Stimulated activated CD4-positive, alpha-beta T cell treated with anti-CD3 and anti-CD28 coated beads, Interleukin-1b, Interleukin-23, amount 100 ng/mL, for 24 hours (primary cell): ENCODE results near the gene CALHM6.

ENCODE experiments used
- DNase-seq, 4 experiments: peaks; one replicate each; pipeline ENCODE4 v3.0.0-alpha.2; 2020; ENCODE audit warnings: low read depth in 4 of 4, low spot score in 1 of 4

The CALHM6 gene

GRCh38 chr6:116444575-116444974, 16.6 kb upstream of the CALHM6 start:
- no peak for DNase-seq

GRCh38 chr6:116445102-116445501, 16.1 kb upstream of the CALHM6 start:
- DNase-seq = no peak

GRCh38 chr6:116446399-116446798, 14.8 kb upstream of the CALHM6 start:
- DNase-seq = no peak

GRCh38 chr6:116447052-116447451, 14.1 kb upstream of the CALHM6 start:
- no peak for DNase-seq

DNA sequence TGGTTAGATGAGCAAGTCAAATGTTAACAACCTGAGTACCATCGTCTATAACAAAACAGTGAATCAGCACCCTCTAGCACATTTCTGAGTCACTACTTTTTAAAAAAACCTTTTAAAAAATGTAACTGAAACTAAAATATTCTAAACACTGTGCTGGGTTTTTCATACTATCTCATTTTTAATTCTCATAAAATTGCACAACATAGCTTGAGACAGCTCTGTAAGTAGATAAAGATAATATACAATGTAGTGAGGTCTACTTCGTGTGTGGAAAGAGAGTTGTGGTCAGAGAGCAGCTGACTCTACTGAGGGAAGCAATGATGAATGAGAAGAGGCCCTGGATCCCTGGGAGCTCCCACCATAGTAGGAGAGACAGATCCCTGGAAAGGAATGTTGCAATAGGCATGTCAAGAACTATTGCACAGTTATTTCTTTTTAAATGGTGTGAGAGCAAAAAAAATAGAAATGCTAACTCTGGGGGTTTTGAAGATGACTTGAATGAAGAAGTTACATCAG, 13.6 kb upstream of the CALHM6 start:
- DNase-seq = no peak

DNA sequence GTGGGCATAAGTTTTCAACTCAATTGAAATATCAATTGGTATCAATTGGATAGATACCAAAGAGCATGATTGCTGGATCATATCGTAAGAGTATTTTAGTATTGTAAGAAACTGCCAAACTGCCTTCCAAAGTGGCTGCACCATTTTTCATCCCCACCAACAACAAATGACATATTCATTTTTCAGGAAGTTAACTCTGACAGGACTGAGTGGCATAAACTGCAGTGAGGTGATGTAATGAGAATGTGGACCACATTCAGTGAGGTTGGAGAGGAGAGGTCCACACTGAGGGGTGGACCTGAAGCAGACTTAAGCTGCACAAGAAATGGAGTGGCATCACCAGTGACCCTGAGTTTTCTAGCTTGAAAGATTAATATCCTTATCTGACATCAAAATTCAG, 11.6 kb upstream of the CALHM6 start:
- DNase-seq = no peak

DNA sequence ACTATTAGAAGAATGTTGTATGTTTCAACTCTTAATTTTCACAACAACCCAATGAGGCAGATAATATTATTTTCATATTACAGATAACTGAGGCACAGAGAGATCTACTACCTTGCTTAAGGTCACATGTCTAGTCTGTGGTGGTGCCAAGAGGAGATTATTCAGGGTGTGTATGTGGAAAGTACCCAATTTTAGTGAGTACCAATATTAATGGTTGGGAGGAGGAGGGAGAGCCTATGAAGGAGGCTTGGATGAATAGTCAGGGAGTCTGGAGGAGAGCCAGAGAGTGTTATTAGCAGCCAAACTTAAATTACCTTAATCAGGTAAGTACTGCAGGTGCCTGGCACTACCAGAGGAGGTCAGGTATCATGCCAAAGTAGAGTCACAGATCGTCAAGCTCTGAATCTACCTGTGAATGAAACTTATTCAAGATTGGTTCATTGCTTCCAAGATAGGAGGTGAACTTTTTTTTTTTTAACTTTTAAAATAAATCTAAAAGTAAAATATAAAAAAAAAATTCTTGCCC, 10.9 kb upstream of the CALHM6 start:
- DNase-seq = no peak

GRCh38 chr6:116450769-116451740, 10.1 kb upstream of the CALHM6 start:
- DNase-seq = no peak

- no peak for DNase-seq
Measured at GRCh38 chr6:116451916-116452315, 9.3 kb upstream of the CALHM6 start.

DNA sequence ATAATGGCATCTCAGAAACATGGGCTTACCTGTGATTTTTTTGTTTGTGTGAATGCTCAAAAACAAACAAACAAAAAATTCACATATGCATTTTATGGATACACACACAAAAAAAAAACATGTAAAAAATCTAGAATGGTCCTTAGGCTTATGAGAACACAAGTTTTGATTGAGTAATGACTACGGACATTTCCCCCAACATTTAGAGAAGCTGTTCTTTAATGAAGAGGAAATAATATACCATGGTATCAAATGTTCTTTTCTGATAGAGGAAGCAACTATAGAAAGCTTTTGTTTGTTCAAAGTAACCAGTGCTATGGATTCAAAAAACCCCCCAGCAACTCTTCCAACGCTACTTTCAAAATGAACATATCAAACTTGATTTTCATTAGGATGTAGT, 8.6 kb upstream of the CALHM6 start:
- no peak for DNase-seq

DNA sequence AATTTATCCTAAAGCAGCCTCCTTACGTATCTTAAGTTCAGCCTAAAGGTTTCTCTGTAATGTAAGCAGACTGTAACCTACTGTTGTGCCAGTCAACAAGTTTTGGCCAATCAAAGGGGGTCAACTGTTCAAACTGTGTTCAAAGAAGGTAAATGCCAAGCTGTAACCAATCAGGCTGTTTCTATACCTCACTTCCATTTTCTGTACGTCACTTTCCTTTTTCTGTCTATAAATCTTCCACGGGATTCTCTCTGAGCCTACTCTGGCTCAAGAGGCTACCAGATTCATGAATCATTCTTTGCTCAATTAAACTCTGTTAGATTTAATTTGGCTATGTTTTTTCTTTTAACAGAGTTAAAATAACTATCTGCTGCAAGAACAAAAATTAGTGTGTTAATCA, 5.1 kb upstream of the CALHM6 start:
- no peak for DNase-seq

GRCh38 chr6:116456927-116457326, 4.2 kb upstream of the CALHM6 start:
- DNase-seq = no peak

GRCh38 chr6:116458264-116458663, 2.9 kb upstream of the CALHM6 start:
- DNase-seq = no peak

DNA sequence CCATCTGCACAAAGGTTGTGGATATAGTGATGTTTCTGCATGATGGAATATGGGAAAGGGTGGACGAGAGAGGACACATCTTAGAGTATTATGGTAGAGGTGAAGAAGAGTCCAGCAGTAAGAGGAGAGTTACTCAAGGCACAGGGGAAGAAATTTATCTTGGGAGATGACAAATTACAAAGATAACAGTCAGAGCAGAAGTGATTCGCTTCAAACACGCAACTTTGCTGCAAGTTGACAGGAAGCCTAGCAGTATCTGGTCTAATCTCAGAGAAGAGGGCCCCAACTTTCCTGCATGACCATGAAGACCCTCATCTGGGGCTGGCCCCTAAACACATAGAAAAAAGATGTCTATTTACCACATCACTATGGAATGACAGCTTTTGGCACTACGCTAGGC, 1.2 kb upstream of the CALHM6 start:
- DNase-seq = no peak

GRCh38 chr6:116461932-116462885, 1.0 kb downstream of the CALHM6 start:
- DNase-seq = peak in 3 of 4 experiments; percentile 9 to 29 (median 29)

GRCh38 chr6:116463301-116463700, 2.1 kb downstream of the CALHM6 start:
- DNase-seq = no peak

DNA sequence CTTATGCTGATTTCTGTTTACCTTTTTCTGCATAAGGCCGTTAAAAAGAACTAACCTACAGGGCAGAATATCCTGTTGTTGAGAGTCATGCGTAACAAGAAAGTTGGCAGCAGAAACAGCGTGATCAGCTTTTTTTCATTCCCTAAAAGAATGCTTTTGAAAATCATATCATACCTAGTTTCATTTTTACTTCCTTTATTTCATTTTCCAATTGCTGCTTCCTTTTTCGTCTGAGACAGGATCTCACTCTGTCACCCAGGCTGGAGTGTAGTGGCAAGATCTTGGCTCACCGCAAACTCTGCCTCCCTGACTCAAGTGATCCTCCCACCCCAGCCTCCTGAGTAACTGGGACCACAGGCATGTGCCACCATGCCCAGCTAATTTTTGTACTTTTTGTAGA, 4.1 kb downstream of the CALHM6 start:
- DNase-seq = no peak

- no peak for DNase-seq
Measured at GRCh38 chr6:116467096-116467495, 5.9 kb downstream of the CALHM6 start.

DNA sequence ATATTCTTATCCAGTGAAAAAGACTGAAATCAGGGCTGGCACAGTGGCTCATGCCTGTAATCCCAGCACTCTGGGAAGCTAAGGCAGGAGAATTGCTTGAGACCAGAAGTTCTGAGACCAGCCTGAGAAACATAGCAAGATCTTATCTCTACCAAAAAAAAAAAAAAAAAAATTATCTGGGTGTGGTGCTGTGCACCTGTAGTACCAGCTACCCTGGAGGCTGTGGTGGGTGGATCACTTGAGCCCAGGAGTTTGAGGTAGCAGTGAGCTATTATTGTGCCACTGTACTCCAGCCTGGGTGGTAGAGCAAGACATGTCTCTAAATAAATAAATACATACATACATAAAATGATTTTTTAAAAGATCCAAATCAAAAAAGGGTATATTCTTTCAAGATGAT, 6.3 kb downstream of the CALHM6 start:
- no peak for DNase-seq

- no peak for DNase-seq
Measured at GRCh38 chr6:116468293-116468692, 7.1 kb downstream of the CALHM6 start.

DNA sequence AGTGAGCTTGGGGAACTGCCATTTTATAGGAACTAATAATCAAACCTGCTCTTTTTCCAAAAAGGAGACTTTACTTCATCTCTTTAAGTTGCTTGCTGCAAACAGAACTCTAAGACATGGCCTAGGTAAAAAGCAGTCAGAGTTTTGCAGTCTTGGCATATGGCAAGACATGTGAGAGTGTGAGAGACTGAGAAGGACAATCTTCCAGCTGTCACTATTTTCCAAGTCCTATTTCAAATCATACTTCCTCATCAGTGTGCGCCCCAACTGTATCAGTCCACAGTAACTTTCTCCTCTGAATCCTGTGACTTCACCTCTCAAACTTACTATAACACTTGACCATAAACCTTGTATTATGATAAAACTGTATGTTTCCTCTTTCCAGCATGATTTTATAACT, 10.4 kb downstream of the CALHM6 start:
- DNase-seq = no peak
